SW 1271 (cell line): Measurements from ENCODE around the gene DCST2.

Experiments used
- DNase-seq, 2 experiments: peaks; one replicate each; lab custom pipeline; 2025; lab: John Stamatoyannopoulos, UW

The DCST2 gene

DNA sequence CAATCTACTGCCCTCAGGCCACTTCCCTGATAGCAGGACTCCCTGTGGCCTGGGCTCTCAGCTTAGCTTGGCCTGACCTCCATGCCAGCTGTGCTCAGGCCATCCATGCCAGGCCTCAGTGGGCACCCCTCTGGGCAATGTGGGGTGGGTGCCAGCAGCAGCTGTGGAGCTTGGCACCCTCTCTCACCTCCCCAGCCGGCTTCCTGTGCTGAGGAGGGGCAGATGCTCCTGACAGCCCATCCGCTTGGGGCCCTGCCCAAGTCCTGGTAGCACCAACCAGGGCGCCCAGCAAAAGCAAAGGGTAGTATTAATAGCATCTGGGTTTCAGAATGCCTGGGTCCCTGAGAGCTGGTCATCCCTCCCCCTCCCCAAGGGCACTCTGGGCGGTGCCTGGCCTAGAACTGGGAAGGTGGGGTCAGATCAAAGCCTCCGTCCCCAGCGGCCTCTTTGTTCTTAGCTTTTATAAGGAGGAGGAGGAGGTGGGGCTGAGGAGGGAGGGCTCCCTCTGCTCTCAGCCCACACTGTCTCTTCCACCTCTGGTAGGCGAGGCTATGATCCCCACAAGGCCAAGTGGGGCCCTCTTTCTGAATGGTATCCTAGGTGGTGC lies 36.1 kb upstream of the DCST2 start:
- no peak for DNase-seq

DNA sequence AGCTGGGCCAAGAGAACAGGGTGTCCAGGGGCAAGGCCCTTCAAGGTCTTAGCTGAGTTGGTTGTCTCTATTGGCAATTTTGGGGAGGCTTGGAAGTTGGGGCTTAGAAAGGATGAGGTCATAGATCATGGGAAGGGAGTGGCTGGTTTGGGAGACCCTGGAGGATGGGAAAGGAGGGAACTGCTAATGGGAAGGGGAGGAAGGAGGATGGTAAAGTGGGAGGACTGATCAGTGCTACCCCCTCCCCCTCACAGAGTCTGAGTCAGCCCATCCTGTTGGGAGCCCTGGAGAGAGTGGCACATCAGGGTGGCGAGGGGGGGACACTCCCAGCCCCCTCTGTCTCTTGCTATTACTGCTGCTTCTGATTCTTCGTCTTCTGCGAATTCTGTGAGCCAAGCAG lies 35.0 kb upstream of the DCST2 start:
- DNase-seq: no peak

DNA sequence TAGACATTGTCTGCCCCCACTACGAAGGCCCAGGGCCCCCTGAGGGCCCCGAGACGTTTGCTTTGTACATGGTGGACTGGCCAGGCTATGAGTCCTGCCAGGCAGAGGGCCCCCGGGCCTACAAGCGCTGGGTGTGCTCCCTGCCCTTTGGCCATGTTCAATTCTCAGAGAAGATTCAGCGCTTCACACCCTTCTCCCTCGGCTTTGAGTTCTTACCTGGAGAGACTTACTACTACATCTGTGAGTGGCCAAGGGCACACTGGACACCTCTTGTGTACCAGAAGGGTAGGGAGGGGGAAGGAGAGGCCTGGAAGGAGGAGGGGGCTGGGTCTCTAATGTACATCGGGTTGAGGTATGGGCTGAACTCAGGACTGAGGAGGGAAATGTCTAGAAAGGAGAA lies 33.2 kb upstream of the DCST2 start:
- DNase-seq: no peak

DNA sequence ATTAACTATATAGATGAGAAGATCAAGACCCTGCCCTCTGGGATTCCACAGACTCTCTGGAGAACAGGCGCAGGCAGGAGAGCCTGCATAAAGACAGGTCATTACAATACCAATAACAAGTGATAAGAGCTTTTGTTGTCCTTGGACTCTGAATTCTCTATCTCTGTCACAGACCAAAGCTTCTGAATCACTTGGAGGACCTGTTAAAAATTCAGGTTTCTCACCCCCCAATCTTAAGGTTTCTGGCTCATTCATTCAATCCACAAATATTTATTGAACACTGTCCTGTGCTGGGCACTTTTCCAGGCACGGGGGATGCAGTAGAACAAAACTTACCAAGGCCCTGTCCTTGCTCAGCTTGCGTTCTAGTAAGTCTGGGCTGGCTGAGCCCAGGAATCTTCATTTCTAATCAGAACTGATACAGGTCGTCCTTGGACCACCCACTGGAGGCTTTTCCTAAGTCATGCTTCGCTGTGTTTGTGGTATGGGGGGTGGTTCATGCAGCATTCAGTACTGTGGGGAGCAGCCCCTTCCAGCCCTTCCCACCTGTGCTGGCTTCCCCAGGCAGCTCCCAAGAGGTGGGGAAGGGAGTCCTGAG lies 31.4 kb upstream of the DCST2 start:
- DNase-seq: no peak

DNA sequence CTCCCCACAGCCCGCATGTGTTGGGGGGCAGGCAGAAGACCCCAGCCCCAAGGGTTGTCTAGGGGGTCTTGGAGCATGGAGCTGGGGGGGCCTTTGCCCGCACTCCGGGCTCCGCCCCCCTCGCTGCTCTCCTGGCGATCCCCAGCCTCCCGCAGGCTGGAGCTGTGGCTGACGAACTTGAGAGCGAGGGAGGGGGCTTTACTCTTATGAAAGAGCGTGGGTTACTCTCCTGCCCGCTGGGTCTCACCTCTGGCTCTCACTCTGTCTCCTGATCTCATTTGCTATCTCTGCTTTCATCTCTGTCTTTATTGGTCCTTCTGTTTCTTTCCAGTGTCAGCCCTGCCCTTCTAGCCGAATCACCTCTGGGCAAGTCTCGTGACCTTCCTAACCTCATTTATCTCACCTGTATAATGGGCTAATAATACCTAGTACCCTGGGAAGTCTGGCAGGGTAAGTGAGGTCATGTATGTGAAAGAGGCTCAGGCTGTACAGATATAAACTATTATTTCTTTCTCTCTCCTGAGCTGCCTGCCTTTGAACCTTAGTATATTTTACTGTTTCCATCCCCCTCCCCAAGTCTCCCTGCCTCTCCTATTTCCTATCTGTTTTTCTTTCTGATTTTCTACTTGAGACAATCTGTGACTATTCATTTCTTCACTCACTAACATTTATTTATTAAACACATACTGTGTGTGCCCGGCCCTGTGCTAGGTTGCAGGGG lies 30.7 kb upstream of the DCST2 start:
- DNase-seq: peak in 1 of 2 experiments; percentile 18

DNA sequence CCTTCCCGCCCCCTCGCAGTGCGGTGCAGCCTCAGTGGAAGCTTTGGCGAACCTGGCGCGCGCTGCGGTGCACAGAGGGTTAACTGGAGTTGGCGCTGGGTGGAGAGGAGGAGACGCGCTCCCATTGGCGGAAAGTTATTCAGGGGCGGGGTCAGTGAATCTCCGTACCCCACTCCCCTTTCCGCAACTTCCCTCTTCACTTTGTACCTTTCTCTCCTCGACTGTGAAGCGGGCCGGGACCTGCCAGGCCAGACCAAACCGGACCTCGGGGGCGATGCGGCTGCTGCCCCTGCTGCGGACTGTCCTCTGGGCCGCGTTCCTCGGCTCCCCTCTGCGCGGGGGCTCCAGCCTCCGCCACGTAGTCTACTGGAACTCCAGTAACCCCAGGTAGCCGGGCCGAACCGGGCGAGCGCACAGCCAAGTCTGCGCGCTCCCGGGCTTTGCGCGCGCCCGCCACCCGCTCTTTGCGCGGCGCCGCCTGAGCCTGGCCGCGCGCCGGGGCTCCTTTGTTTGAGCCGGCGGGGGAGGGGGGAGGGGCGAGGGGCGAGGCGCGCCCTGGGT lies 30.0 kb upstream of the DCST2 start, which contains the start of gene EFNA4:
Gene EFNA4 (plus strand): TSS at position 191 of the 561 bp plus-strand sequence. CDS start 84 bp downstream, at position 275.
- DNase-seq: peak; percentile 25 to 84

DNA sequence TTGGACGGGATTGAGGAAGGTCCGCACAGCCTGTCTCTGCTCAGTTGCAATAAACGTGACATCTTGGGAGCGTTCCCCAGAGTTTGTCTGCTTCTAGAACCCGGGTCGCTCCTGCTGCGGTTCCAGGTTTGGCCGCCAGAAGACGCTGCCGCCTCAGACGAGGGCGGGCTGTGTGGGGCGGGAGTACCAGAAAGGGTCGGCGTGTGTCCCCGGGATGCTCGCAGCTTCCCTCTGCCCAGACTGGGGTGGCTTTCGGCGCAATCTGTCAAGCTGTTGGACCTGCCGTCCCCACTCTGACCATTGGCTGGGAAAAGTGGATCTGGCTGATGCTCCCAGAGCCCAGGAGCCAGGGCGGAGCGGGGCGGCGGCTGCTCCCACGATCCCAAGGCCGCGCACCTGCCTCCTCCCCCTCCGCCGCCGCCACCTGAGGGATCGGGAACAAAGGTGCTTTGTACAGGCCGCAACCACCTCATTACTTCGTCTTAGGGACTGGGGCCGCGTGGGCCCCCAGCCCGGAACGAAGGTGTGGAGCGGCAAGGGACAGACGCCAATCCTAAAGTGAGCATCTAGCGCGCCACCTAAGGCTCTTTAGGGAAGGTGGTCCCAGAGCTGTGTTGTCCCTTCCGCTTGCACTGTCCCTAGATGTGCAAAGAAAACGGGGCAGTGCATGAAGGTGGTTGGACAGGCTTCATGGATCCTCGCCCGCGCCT lies 29.3 kb upstream of the DCST2 start:
- DNase-seq: no peak

DNA sequence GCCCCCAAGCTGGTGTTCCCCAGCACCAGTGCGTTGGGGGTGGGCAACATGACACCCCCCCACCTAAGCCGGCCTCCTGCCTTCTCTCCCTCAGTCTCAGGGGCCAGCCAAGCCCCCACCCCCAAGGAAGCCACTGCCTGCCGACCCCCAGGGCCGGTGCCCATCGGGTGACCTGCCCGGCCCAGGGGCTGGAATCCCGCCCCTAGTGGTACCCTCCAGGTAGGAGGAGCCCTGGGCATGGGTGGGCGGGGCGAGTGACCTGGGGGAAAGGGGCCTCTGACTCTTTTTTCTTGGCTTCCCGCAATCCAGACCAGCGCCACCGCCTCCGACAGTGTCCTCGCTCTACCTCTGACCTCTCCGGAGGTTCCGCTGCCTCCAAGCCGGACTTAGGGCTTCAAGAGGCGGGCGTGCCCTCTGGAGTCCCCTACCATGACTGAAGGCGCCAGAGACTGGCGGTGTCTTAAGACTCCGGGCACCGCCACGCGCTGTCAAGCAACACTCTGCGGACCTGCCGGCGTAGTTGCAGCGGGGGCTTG lies 28.6 kb upstream of the DCST2 start:
- DNase-seq: no peak

DNA sequence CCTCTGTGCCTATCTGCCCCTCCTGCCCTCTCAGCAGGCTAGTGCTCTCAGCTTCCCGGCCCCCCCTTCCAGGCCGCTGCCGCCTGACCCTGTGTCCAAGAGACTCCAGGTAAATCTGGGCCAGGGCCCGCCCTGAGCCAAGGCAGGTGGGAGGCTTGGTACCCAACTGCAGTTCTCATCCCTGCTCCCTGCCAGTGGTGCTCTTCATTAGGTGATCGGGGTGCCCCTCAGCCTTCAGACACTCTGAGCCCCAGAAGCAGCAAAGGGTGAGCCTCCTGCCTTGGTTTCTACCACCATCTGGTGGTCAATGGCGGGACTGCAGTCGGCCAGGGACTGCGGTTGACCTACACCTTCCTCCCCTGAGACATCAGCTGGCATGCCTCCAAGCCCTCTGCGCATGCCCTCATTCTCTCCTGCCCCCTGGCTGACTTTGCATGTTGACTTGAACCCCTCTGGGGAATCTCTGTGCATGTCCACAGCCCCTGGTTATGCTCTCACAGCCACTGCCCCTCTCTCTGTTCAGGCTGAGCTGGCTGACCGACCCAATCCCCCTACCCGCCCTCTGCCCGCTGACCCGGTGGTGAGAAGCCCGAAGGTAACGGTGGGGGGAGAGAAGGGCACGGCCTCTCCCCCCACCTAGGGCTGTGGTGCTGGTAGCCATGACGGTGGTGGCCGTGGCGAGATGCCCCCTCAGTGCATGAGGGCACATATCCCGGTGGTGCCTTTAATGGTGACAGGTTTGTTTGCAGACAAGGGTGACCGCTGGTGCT lies 28.0 kb upstream of the DCST2 start:
- peak in 1 of 2 experiments; percentile 67 for DNase-seq

DNA sequence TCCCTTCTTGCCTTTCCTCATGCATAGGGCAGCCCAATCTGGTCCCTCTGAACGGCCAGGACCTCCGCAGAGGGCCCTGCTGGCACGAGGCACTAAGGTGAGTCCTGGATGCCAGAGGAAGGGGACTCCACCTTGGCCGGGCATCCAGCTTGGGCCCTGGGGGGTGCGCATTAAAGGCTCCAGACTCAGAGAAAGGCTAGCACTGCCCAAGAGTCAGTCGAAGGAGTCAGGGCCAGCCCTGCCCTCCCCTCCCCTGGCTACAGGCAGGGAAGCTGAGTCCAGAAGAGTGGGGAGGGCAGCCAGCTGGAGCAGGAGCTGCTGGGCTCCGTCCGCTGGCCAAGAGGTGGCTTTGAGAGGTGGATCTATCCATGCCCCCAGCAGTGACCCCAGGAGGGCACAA lies 27.2 kb upstream of the DCST2 start:
- DNase-seq: no peak

DNA sequence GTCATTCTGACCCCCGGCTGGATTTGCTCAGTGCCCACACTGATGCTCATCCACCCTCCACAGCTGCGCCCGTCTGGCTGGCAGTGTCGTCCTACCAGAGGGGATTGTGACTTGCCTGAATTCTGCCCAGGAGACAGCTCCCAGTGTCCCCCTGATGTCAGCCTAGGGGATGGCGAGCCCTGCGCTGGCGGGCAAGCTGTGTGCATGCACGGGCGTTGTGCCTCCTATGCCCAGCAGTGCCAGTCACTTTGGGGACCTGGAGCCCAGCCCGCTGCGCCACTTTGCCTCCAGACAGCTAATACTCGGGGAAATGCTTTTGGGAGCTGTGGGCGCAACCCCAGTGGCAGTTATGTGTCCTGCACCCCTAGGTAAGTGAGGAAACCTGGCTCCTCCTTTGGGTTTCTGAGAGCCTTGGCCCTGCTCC lies 24.2 kb upstream of the DCST2 start:
- DNase-seq: no peak

DNA sequence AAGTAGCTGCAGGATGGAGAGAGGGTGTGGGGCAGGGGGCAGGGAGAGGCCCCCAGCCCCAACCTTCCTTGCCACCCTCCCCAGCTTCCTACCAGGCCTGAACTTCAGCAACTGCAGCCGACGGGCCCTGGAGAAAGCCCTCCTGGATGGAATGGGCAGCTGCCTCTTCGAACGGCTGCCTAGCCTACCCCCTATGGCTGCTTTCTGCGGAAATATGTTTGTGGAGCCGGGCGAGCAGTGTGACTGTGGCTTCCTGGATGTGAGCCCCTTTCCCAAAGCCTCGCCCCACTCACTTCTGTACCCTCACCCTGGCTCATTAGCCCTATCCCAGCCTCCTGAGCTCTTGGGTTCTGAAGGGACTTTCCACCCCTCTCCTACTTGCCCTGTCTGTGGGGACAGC lies 23.5 kb upstream of the DCST2 start:
- no peak for DNase-seq

DNA sequence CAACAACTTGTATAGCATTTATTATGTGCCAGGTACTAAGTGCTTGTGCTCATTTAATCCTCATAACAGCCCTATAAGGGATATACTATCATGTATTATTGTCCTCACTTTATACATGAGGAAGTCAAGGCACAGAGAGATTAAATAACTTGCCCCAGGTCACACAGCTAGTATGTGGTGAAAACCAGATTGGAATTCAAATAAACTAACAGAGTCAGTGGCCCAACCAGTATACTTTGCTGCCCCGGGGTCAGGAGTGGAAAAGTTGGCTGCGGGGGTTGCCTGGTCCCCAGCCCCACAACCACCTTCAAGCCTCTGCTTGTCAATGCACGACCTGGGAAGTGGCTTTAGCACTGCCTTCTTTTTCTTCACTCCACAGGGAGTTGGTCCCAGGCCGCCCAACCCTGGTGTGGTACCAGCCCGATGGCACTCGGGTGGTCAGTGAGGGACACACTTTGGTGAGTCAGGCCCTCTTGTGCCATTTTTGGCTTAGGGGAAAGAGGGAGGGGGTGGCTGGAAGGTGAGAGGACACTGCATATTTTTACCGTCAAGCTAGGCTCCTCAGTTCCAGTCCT lies 20.0 kb upstream of the DCST2 start:
- DNase-seq: no peak

DNA sequence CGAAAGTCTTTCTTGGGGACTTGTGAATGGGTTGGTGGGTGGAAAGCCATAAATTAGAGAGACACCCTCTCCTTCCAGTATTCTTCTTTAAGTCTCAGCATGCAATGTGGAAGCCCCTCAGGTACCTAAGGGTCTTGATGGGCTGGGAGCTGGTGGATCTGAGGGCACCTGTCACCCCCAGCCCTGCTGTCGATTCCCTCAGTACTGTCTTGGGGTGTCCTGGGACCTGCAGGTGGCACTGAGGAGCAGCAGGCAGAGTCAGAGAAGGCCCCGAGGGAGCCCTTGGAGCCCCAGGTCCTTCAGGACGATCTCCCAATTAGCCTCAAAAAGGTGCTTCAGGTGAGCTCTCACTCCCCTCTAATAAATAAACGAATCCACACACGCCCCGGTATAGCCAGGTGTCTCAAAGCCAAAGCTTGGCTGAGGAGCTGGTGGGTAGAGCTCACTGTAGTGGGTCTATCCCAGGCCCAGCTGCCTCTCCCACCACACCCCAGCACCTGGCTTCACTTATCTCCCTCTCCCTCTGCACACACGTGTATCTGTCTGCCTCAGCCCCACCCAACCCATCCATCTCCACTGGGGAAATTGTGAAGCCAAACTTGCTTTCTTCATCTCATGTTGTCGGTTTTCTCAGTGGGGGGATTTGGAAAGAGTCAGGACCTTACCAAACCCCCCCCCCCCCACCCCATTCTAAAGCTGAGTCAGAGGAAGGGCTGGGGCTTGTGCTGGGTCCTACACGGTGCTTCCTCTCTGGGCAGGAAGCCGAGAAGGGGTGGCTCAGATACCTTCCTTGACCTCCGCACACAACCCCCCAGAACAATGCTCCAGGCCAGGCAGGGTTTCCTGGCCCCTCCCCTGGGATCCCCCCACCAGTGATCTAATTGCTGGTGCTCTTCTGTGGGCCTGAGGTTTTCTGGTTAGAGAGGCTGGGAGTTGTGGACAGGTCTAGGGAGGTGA lies 19.1 kb upstream of the DCST2 start:
- DNase-seq: no peak

DNA sequence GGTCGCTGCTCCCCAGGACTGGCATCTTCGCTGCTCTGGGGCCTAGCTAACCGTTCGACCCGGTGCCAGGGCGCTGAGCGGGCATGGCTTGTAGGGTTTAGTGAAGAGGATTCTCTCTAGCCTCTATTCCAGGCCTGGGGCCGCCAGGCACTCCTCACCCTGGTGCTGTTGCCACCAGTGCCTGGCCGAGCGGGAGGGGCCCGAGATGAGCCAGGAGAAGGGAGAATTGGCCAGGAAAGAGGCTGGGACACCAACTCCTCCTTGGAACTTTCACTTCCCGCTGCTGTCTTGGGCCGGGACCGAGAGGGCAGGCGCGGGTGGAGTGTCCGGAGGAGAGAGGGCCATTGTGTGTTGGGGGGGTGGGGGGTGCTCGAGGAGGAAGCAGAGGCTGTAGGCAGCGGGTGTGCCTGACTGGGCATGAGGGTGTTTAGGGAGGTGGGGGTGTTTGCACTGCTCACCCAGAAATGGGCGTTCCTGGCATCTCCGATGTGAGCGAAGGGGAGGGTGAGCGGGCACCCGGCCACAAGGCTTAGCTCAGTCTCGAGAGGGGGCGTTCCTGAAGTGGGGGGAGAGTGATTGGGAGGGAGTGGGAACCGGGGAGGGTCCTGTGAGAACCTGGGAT lies 18.3 kb upstream of the DCST2 start:
- DNase-seq: peak in 1 of 2 experiments; percentile 10

DNA sequence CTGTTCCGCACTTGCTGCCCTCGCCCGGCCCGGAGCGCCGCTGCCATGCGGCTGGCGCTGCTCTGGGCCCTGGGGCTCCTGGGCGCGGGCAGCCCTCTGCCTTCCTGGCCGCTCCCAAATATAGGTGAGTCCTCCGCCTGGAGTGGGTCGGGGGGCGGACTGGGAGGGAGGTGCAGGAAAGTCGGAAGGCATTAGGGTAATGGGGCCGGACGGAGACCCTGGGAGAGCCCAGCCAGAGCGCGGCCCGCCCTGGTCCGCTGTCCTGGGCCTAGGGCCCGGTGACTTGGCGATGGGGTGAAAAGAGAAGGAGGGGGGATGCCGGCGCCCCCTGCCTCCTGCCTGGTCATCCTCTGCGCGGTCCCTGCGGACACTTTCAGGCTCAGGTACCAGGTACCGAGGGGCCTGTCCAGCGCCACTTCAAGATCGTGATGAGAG lies 17.8 kb upstream of the DCST2 start:
- no peak for DNase-seq

DNA sequence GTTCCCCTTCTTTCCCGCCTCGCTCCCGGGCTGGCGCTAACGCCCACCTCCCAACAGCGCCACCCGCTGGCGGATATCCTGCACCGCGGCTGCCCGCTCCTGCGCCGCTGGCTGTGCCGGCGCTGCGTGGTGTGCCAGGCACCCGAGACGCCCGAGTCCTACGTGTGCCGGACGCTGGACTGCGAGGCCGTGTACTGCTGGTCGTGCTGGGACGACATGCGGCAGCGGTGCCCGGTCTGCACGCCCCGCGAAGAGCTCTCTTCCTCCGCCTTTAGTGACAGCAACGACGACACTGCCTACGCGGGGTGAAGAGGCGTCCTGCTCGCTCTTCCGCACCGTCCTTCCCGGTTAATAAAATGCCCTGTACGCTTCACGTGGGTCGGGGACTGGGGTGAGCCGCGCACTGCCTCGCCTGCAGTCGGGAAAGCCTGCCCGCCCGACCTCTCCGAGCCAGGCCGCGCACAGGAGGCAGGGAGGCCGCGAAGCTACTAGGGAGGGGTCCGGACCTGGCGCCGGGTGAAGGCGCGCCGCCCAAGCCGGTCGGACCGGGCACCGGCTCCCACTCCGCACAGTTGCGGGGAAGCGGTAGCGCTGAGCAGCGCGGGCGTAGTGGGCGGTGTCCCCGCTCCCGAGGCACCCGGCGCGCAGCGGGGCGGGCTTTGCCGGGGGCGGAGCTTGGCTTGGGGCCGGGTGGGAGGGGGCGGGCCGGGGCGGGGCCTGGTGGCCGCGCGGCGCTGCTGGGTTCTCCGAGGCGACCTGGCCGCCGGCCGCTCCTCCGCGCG lies 17.2 kb upstream of the DCST2 start, which contains the start of gene ADAM15:
Gene ADAM15 (plus strand): TSS at position 757 of the 782 bp plus-strand sequence. CDS start 71 bp downstream, outside the sequence.
- DNase-seq: peak; percentile 49 to 78
